Measurements from ENCODE around the gene HPGDS.
"Not testable (repeated sequence)": the region's sequence is repeated elsewhere in the genome, so short reads cannot be mapped to it uniquely, and the experiment has no call there.

HPGDS gene

GRCh38 chr4:94338681-94339351 is 3.8 kb downstream of the HPGDS start:
- Histone ChIP-seq H3K9me3 (ENCODE audit: control insufficient read depth, low read length) (no peaks in the 10 kb centered on the region), H3K4me1 (ENCODE audit: control insufficient read depth, insufficient read depth, low read length) (no peaks in the 10 kb centered on the region), H3K9ac (ENCODE audit: low read length) (no peak overlapping the region), H3K36me3 (ENCODE audit: control insufficient read depth, insufficient read depth, low read length) (no peaks in the 10 kb centered on the region), H3K4me3 (ENCODE audit: low read length) (no peak overlapping the region), H3K27me3 (ENCODE audit: control insufficient read depth, insufficient read depth, low read length) (no peaks in the 10 kb centered on the region)

GRCh38 chr4:94336791-94337190 is 5.8 kb downstream of the HPGDS start:
- H3K36me3 ChIP-seq (ENCODE audit: control insufficient read depth, insufficient read depth, low read length); H3K4me3 ChIP-seq (ENCODE audit: low read length); H3K9me3 ChIP-seq (ENCODE audit: control insufficient read depth, low read length); H3K27me3 ChIP-seq (ENCODE audit: control insufficient read depth, insufficient read depth, low read length); H3K9ac ChIP-seq (ENCODE audit: low read length); H3K4me1 ChIP-seq (ENCODE audit: control insufficient read depth, insufficient read depth, low read length): not testable (repeated sequence)

- no peak overlapping the region for H3K4me3 ChIP-seq (ENCODE audit: low read length)
- H3K9ac ChIP-seq (ENCODE audit: low read length) = no peak overlapping the region
- no peaks in the 10 kb centered on the region for H3K27me3 ChIP-seq (ENCODE audit: control insufficient read depth, insufficient read depth, low read length)
- no peaks in the 10 kb centered on the region for H3K9me3 ChIP-seq (ENCODE audit: control insufficient read depth, low read length)
- no peaks in the 10 kb centered on the region for H3K36me3 ChIP-seq (ENCODE audit: control insufficient read depth, insufficient read depth, low read length)
- no peaks in the 10 kb centered on the region for H3K4me1 ChIP-seq (ENCODE audit: control insufficient read depth, insufficient read depth, low read length)
Observed at GRCh38 chr4:94336303-94336702, 6.3 kb downstream of the HPGDS start.

- H3K4me1 ChIP-seq (ENCODE audit: control insufficient read depth, insufficient read depth, low read length) = no peaks in the 10 kb centered on the region
- no peaks in the 10 kb centered on the region for H3K27me3 ChIP-seq (ENCODE audit: control insufficient read depth, insufficient read depth, low read length)
- no peaks in the 10 kb centered on the region for H3K9me3 ChIP-seq (ENCODE audit: control insufficient read depth, low read length)
- no peaks in the 10 kb centered on the region for H3K36me3 ChIP-seq (ENCODE audit: control insufficient read depth, insufficient read depth, low read length)
- no peak overlapping the region for H3K9ac ChIP-seq (ENCODE audit: low read length)
- no peak overlapping the region for H3K4me3 ChIP-seq (ENCODE audit: low read length)
Observed at GRCh38 chr4:94334962-94335361, 7.7 kb downstream of the HPGDS start.

GRCh38 chr4:94334476-94334875 is 8.2 kb downstream of the HPGDS start:
- Histone ChIP-seq H3K4me1 (ENCODE audit: control insufficient read depth, insufficient read depth, low read length) (no peaks in the 10 kb centered on the region), H3K4me3 (ENCODE audit: low read length) (no peak overlapping the region), H3K9ac (ENCODE audit: low read length) (no peak overlapping the region), H3K27me3 (ENCODE audit: control insufficient read depth, insufficient read depth, low read length) (no peaks in the 10 kb centered on the region), H3K36me3 (ENCODE audit: control insufficient read depth, insufficient read depth, low read length) (no peaks in the 10 kb centered on the region), H3K9me3 (ENCODE audit: control insufficient read depth, low read length) (no peaks in the 10 kb centered on the region)

- Histone ChIP-seq H3K9me3 (ENCODE audit: control insufficient read depth, low read length) (no peaks in the 10 kb centered on the region), H3K4me1 (ENCODE audit: control insufficient read depth, insufficient read depth, low read length) (no peaks in the 10 kb centered on the region), H3K36me3 (ENCODE audit: control insufficient read depth, insufficient read depth, low read length) (no peaks in the 10 kb centered on the region), H3K27me3 (ENCODE audit: control insufficient read depth, insufficient read depth, low read length) (no peaks in the 10 kb centered on the region), H3K4me3 (ENCODE audit: low read length) (no peak overlapping the region), H3K9ac (ENCODE audit: low read length) (no peak overlapping the region)
Observed at GRCh38 chr4:94333866-94334265, 8.8 kb downstream of the HPGDS start.

- Histone ChIP-seq H3K9me3 (ENCODE audit: control insufficient read depth, low read length) (no peaks in the 10 kb centered on the region), H3K9ac (ENCODE audit: low read length) (no peak overlapping the region), H3K36me3 (ENCODE audit: control insufficient read depth, insufficient read depth, low read length) (no peaks in the 10 kb centered on the region), H3K4me1 (ENCODE audit: control insufficient read depth, insufficient read depth, low read length) (no peaks in the 10 kb centered on the region), H3K4me3 (ENCODE audit: low read length) (no peak overlapping the region), H3K27me3 (ENCODE audit: control insufficient read depth, insufficient read depth, low read length) (no peaks in the 10 kb centered on the region)
Observed at GRCh38 chr4:94332983-94333590, 9.5 kb downstream of the HPGDS start.

- Histone ChIP-seq H3K9me3 (ENCODE audit: control insufficient read depth, low read length) (no peaks in the 10 kb centered on the region), H3K4me1 (ENCODE audit: control insufficient read depth, insufficient read depth, low read length) (no peaks in the 10 kb centered on the region), H3K36me3 (ENCODE audit: control insufficient read depth, insufficient read depth, low read length) (no peaks in the 10 kb centered on the region), H3K4me3 (ENCODE audit: low read length) (no peak overlapping the region), H3K27me3 (ENCODE audit: control insufficient read depth, insufficient read depth, low read length) (no peaks in the 10 kb centered on the region), H3K9ac (ENCODE audit: low read length) (no peak overlapping the region)
Observed at GRCh38 chr4:94329933-94330332, 12.7 kb downstream of the HPGDS start.

- no peaks in the 10 kb centered on the region for H3K4me1 ChIP-seq (ENCODE audit: control insufficient read depth, insufficient read depth, low read length)
- H3K4me3 ChIP-seq (ENCODE audit: low read length) = no peak overlapping the region
- H3K9me3 ChIP-seq (ENCODE audit: control insufficient read depth, low read length) = no peaks in the 10 kb centered on the region
- no peaks in the 10 kb centered on the region for H3K27me3 ChIP-seq (ENCODE audit: control insufficient read depth, insufficient read depth, low read length)
- H3K36me3 ChIP-seq (ENCODE audit: control insufficient read depth, insufficient read depth, low read length) = no peaks in the 10 kb centered on the region
- H3K9ac ChIP-seq (ENCODE audit: low read length) = no peak overlapping the region
Observed at GRCh38 chr4:94325835-94326234, 16.8 kb downstream of the HPGDS start.

- H3K36me3 ChIP-seq (ENCODE audit: control insufficient read depth, insufficient read depth, low read length); H3K9ac ChIP-seq (ENCODE audit: low read length); H3K27me3 ChIP-seq (ENCODE audit: control insufficient read depth, insufficient read depth, low read length); H3K4me1 ChIP-seq (ENCODE audit: control insufficient read depth, insufficient read depth, low read length); H3K9me3 ChIP-seq (ENCODE audit: control insufficient read depth, low read length); H3K4me3 ChIP-seq (ENCODE audit: low read length): not testable (repeated sequence)
Observed at GRCh38 chr4:94319927-94320326, 22.7 kb downstream of the HPGDS start.

GRCh38 chr4:94307231-94307871 is 35.3 kb downstream of the HPGDS start:
- H3K9me3 ChIP-seq (ENCODE audit: control insufficient read depth, low read length) = no peaks in the 10 kb centered on the region
- peaks cover 7% of the 10 kb centered on the region for H3K4me1 ChIP-seq (ENCODE audit: control insufficient read depth, insufficient read depth, low read length)
- no peaks in the 10 kb centered on the region for H3K27me3 ChIP-seq (ENCODE audit: control insufficient read depth, insufficient read depth, low read length)
- no peak overlapping the region for H3K4me3 ChIP-seq (ENCODE audit: low read length)
- H3K9ac ChIP-seq (ENCODE audit: low read length) = no peak overlapping the region
- no peaks in the 10 kb centered on the region for H3K36me3 ChIP-seq (ENCODE audit: control insufficient read depth, insufficient read depth, low read length)

GRCh38 chr4:94306713-94307112 is 35.9 kb downstream of the HPGDS start:
- Histone ChIP-seq H3K36me3 (ENCODE audit: control insufficient read depth, insufficient read depth, low read length) (no peaks in the 10 kb centered on the region), H3K9ac (ENCODE audit: low read length) (no peak overlapping the region), H3K27me3 (ENCODE audit: control insufficient read depth, insufficient read depth, low read length) (no peaks in the 10 kb centered on the region), H3K9me3 (ENCODE audit: control insufficient read depth, low read length) (no peaks in the 10 kb centered on the region), H3K4me1 (ENCODE audit: control insufficient read depth, insufficient read depth, low read length) (peaks cover 7% of the 10 kb centered on the region), H3K4me3 (ENCODE audit: low read length) (no peak overlapping the region)
